Measurements from ENCODE around the gene RTP3. TPM values are rescaled to one million over a fixed set of nuclear protein-coding genes. Genes with fewer than 3 reads are reported as not detected.
"Not testable (repeated sequence)": the region's sequence is repeated elsewhere in the genome, so short reads cannot be mapped to it uniquely, and the experiment has no call there.

RTP3 gene
- total RNA-seq, 4 donors from 2014 or later, result not detected

DNA sequence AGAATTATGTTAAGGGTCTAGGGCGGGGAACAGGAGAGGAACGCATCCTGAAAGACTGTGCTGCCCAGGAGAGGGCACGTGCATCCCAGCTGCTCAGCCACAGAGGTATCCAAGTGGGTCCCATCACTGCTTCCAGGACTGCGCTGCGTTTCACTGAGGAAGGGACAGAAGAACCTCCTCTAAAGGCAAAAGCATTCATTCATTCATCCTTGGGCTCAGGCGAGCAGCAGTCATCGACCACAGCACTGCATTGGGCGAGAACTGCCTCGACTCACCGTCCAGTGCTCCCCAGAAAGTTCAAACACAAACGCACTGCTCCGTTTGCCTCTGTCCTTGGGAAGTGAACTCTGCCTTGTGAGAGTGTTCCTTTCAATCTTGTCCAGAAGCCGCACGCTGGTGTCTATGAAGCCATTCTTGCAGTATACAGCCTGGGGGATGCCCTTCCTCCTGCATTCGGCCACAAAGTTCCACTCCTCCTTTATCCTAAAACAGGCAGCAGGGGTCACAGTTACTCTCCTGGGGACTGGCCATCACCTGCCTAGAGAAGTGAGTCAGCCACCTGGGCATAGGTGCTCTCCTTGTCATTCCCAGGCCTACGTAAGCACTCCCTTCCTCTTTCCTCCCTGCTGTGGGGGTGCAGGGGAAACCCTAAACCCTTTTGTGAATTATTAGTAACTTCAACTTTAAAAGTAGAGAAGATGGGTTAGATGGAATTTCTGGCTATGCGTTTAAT, 47.2 kb downstream of the RTP3 start:
- Histone ChIP-seq H3K4me3 (no peak overlapping the region), H3K4me1 (peaks cover 16 to 17% of the 10 kb centered on the region in 2 donors), H3K27me3 (no peaks in the 10 kb centered on the region), H3K36me3 (peaks cover 0 to 18% of the 10 kb centered on the region in 2 donors), H3K9me3 (no peaks in the 10 kb centered on the region), H3K27ac (peak overlapping the region in 3 of 4 donors; percentile 26 to 63 (median 54))
- intact Hi-C loops (cut with DNase I; ENCODE audit: low total_unique reads), result no loop called here
- in situ Hi-C loops (cut with MboI; ENCODE audit: low sequenced_read_pairs in 4 of 4), result no loop called here
- TF ChIP-seq POLR2A (IDR thresholded peaks at IDR 0.05), result no peak
- TF ChIP-seq, protein P1, sequence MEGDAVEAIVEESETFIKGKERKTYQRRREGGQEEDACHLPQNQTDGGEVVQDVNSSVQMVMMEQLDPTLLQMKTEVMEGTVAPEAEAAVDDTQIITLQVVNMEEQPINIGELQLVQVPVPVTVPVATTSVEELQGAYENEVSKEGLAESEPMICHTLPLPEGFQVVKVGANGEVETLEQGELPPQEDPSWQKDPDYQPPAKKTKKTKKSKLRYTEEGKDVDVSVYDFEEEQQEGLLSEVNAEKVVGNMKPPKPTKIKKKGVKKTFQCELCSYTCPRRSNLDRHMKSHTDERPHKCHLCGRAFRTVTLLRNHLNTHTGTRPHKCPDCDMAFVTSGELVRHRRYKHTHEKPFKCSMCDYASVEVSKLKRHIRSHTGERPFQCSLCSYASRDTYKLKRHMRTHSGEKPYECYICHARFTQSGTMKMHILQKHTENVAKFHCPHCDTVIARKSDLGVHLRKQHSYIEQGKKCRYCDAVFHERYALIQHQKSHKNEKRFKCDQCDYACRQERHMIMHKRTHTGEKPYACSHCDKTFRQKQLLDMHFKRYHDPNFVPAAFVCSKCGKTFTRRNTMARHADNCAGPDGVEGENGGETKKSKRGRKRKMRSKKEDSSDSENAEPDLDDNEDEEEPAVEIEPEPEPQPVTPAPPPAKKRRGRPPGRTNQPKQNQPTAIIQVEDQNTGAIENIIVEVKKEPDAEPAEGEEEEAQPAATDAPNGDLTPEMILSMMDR (IDR thresholded peaks at IDR 0.05 in 4 of 5, conservative IDR thresholded peaks at IDR 0.05 in 1 of 5), result no peak
- no peak for ATAC-seq
- no peak for DNase-seq

DNA sequence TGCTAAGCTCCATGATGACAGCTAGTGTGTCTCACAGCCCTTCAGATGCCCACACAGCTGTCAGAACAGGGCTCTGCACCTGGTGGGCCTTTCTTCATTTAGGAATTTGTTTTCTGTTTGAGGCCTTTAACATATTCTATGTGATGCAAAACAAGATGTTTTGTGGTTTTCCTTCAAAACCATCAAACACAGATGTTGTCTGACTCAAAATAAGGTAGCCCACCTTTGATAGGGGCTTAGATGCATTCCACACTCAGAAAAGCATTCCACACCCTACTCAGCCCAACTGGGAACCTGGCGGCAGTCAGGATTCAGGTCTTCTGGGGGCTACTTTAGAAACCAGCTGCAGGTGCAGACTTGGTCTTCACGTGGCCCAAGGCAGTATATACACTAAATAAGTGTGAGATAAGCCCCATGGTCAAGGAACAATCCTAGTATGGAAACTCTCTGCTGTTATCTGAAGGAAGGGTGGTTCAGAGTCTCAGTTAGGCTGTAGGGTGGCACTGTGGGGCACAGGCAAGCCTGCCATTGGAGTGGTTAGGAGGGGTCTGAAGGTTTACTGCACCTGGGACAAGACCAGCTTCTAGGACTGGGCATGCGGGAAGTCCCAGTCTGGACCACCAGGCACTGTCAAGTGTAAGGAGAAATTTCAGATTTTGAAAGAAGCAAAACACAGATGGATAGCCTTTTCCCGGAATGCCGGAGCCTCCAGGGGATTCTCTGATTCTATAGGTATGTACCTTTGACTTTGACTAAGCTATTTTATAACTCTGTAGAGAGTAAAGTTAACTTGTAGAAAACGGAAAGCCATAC, 48.2 kb downstream of the RTP3 start:
- ATAC-seq (no peak), DNase-seq (no peak)
- H3K27ac ChIP-seq, result peak overlapping the region; percentile 45 to 63 (median 60)
- TF ChIP-seq POLR2A (IDR thresholded peaks at IDR 0.05), result no peak
- TF ChIP-seq, protein P1 (IDR thresholded peaks at IDR 0.05 in 4 of 5, conservative IDR thresholded peaks at IDR 0.05 in 1 of 5), result no peak
- peaks cover 16 to 22% of the 10 kb centered on the region in 2 donors for H3K4me1 ChIP-seq
- intact Hi-C loops (cut with DNase I; ENCODE audit: low total_unique reads), result no loop called here
- in situ Hi-C loops (cut with MboI; ENCODE audit: low sequenced_read_pairs in 4 of 4), result no loop called here
- H3K36me3 ChIP-seq, result peaks cover 0 to 20% of the 10 kb centered on the region in 2 donors
- H3K4me3 ChIP-seq, result no peak overlapping the region
- no peaks in the 10 kb centered on the region for H3K9me3 ChIP-seq
- no peaks in the 10 kb centered on the region for H3K27me3 ChIP-seq

DNA sequence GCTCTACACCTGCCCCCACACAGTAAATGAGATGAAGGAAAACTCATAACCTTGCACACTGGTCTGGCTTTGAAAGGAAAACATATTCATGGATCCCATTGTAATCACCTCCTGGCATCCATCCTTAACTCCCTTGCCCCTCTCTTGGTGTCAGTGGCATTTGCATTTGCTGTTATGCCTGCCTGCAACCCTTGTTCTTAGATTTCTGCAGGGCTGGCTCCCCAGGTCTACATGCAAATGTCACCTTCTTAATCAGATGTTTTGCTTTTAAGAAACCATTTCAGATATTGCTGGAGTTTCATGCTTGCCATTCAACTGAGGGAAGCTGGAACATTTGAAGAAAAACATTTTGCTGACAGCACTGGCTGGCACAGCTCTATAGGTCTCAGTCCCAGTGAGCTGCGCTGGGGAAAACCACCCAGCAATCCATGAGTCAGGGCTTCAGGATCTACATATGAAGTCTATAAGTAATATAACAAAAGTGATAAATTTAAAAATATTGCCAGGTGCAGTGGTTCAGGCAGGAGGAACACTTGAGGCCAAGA, 49.2 kb downstream of the RTP3 start:
- Histone ChIP-seq H3K9me3 (no peaks in the 10 kb centered on the region), H3K27me3 (no peaks in the 10 kb centered on the region), H3K27ac (peak overlapping the region; percentile 56 to 63 (median 62)), H3K36me3 (peaks cover 0 to 20% of the 10 kb centered on the region in 2 donors), H3K4me3 (no peak overlapping the region), H3K4me1 (peaks cover 17 to 22% of the 10 kb centered on the region in 2 donors)
- intact Hi-C loops (cut with DNase I; ENCODE audit: low total_unique reads), result no loop called here
- DNase-seq (no peak), ATAC-seq (no peak)
- in situ Hi-C loops (cut with MboI; ENCODE audit: low sequenced_read_pairs in 4 of 4), result no loop called here
- TF ChIP-seq, protein P1 (IDR thresholded peaks at IDR 0.05 in 4 of 5, conservative IDR thresholded peaks at IDR 0.05 in 1 of 5), result no peak
- no peak for TF ChIP-seq POLR2A (IDR thresholded peaks at IDR 0.05)

DNA sequence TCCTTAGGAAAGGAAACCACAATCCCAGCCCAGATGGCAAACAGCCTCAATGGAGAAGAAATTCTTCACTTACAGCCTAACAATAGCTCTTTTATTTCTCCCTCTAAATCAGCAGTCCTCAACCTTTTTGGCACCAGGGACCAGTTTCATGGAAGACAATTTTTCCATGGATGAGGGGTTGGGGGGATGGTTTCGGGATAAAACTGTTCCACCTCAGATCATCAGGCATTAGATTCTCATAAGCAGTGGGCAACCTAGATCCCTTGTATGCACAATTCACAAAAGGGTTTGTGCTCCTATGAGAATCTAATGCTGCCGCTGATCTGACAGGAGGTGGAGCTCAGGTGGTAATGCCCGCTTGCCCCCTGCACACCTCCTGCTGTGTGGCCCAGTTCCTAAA, 50.8 kb downstream of the RTP3 start:
- Histone ChIP-seq H3K27ac (peak overlapping the region; percentile 56 to 63 (median 62)), H3K4me1 (peaks cover 32 to 35% of the 10 kb centered on the region in 2 donors), H3K36me3 (peaks cover 0 to 19% of the 10 kb centered on the region in 2 donors)
- H3K9me3 ChIP-seq; in situ Hi-C loops (cut with MboI; ENCODE audit: low sequenced_read_pairs in 4 of 4); H3K27me3 ChIP-seq; ATAC-seq; intact Hi-C loops (cut with DNase I; ENCODE audit: low total_unique reads); DNase-seq; H3K4me3 ChIP-seq: not testable (repeated sequence)

DNA sequence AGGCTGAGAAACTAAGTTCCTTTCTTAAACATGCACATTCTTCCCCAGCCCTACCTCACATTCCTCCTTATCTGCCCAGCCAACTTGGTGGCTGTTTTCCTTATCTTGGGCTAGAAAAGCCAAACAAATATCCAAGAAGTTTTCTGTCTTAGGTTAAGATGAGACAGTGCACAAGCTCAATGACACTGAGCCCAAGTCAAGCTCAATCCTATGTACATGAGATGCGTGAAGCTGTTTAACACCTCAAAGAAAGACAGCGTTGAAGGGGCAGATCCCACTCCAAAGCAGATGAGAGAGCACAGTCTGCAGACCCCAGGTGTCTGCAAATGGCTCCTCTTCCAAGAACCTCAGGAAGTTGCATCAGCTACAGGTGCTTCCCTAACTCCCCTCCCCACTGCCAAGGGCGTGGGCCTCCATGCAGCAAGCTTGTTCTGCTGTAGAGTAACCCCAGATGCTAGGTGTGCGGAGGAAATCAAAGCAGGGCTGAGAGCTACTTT, 51.7 kb downstream of the RTP3 start:
- DNase-seq, result no peak
- Histone ChIP-seq H3K27ac (peak overlapping the region; percentile 56 to 63 (median 62)), H3K4me3 (no peak overlapping the region), H3K9me3 (no peaks in the 10 kb centered on the region), H3K27me3 (no peaks in the 10 kb centered on the region), H3K4me1 (peaks cover 39 to 40% of the 10 kb centered on the region in 2 donors), H3K36me3 (peaks cover 0 to 14% of the 10 kb centered on the region in 2 donors)
- in situ Hi-C loops (cut with MboI; ENCODE audit: low sequenced_read_pairs in 4 of 4) (no loop called here), intact Hi-C loops (cut with DNase I; ENCODE audit: low total_unique reads) (no loop called here)
- no peak for TF ChIP-seq POLR2A (IDR thresholded peaks at IDR 0.05)
- TF ChIP-seq, protein P1 (IDR thresholded peaks at IDR 0.05 in 4 of 5, conservative IDR thresholded peaks at IDR 0.05 in 1 of 5), result no peak
- ATAC-seq, result no peak

All from gastrocnemius medialis (tissue), 4 donors.